ENCODE results near the gene MRM1. TPM values are rescaled to one million over a fixed set of nuclear protein-coding genes. Genes with fewer than 3 reads are reported as not detected.
A peak's percentile ranks its signal among the peaks of the same experiment; 100 is the strongest.

Gene MRM1
- total RNA-seq, 6 experiments from 2014 or later = 2.5 to 8.6 (median 6.0) TPM

DNA sequence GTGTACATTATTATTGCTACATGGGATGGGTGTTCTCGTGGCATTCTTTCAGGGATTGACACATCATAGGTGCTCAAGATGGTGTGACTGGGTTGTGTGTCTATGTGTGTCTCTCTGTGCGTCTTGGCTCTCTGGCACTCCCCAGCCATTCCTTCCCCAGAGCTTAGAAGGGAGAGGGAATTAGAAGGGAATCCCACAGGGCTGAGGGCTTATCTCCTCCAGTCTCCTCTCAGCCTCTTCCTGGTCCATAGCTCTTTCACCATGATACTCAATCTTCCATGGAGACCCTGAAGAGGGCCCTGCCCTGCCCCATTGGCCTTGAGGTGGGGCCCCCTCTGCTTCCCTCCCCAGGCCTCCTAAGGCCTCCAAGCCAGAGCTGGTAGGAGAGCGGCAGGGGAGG is 52.0 kb downstream of the MRM1 start:
- 82% methylated on average over 1 of the region's 3 CpGs for WGBS (ENCODE audit: insufficient coverage, low coverage, low lambda C conversion rate, missing lambda C conversion rate)
- Histone ChIP-seq H3K4me1 (no peaks in the 10 kb centered on the region), H3K9me3 (no peaks in the 10 kb centered on the region), H3K4me3 (no peak overlapping the region), H3K36me3 (no peaks in the 10 kb centered on the region), H3K27ac (no peak overlapping the region), H3K27me3 (peaks cover 0 to 6% of the 10 kb centered on the region in 2 donors)
- DNase-seq (no peak), ATAC-seq (no peak)
- intact Hi-C loops (cut with DNase I) = no loop called here
- TF ChIP-seq POLR2A (IDR thresholded peaks at IDR 0.05) = no peak
- TF ChIP-seq, protein P1, sequence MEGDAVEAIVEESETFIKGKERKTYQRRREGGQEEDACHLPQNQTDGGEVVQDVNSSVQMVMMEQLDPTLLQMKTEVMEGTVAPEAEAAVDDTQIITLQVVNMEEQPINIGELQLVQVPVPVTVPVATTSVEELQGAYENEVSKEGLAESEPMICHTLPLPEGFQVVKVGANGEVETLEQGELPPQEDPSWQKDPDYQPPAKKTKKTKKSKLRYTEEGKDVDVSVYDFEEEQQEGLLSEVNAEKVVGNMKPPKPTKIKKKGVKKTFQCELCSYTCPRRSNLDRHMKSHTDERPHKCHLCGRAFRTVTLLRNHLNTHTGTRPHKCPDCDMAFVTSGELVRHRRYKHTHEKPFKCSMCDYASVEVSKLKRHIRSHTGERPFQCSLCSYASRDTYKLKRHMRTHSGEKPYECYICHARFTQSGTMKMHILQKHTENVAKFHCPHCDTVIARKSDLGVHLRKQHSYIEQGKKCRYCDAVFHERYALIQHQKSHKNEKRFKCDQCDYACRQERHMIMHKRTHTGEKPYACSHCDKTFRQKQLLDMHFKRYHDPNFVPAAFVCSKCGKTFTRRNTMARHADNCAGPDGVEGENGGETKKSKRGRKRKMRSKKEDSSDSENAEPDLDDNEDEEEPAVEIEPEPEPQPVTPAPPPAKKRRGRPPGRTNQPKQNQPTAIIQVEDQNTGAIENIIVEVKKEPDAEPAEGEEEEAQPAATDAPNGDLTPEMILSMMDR (IDR thresholded peaks at IDR 0.05) = no peak

DNA sequence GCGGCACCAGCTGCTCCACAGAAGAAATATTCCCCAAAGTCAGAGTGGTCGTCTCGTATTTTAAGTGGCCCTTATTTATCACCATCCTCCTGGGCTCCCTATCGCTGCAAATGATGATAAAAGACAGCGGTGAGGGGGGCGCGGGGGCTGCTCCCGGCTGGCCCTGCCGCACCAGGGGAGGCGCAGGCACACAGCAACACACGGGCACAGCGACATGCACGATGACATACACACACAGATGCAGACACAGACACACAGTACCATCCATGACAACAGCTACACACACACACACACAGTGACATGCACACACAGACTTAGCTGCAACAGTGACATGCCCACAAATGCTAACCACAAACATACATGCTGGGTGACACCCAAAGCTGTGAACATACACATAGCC is 52.5 kb downstream of the MRM1 start:
- Histone ChIP-seq H3K9me3 (no peaks in the 10 kb centered on the region), H3K36me3 (no peaks in the 10 kb centered on the region), H3K4me3 (no peak overlapping the region), H3K27ac (no peak overlapping the region), H3K4me1 (no peaks in the 10 kb centered on the region), H3K27me3 (peaks cover 0 to 6% of the 10 kb centered on the region in 2 donors)
- ATAC-seq (no peak), DNase-seq (no peak)
- TF ChIP-seq, protein P1 (IDR thresholded peaks at IDR 0.05) = no peak
- TF ChIP-seq POLR2A (IDR thresholded peaks at IDR 0.05) = no peak
- 82% methylated on average over 6 of the region's 13 CpGs for WGBS (ENCODE audit: insufficient coverage, low coverage, low lambda C conversion rate, missing lambda C conversion rate)
- intact Hi-C loops (cut with DNase I) = no loop called here

DNA sequence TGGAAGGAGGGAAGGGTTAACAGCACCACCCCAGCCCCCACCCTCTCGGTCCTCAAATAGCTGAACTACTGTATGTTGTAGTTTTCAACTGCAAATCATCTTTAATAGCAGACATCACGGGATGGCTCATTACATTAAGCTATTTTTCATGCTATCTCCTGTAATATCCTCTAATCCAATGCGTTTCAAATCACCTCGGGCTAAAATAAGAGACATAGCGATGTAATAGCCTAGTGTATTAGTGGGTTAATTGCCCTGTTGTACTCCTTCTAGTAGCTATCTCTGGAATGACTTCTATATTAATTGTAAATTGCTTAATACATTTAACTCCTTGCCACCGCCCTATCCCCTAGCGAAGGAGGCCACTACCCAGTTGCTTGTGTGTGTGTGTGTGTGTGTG is 54.3 kb downstream of the MRM1 start:
- 77% methylated on average over 5 of the region's 7 CpGs for WGBS (ENCODE audit: insufficient coverage, low coverage, low lambda C conversion rate, missing lambda C conversion rate)
- intact Hi-C loops (cut with DNase I) = no loop called here
- H3K4me3 ChIP-seq = no peak overlapping the region
- no peak overlapping the region for H3K27ac ChIP-seq
- H3K9me3 ChIP-seq = no peaks in the 10 kb centered on the region
- H3K27me3 ChIP-seq = peaks cover 0 to 6% of the 10 kb centered on the region in 2 donors
- ATAC-seq (no peak), DNase-seq (no peak)
- TF ChIP-seq, protein P1 (IDR thresholded peaks at IDR 0.05) = no peak
- TF ChIP-seq POLR2A (IDR thresholded peaks at IDR 0.05) = no peak
- no peaks in the 10 kb centered on the region for H3K4me1 ChIP-seq
- no peaks in the 10 kb centered on the region for H3K36me3 ChIP-seq

DNA sequence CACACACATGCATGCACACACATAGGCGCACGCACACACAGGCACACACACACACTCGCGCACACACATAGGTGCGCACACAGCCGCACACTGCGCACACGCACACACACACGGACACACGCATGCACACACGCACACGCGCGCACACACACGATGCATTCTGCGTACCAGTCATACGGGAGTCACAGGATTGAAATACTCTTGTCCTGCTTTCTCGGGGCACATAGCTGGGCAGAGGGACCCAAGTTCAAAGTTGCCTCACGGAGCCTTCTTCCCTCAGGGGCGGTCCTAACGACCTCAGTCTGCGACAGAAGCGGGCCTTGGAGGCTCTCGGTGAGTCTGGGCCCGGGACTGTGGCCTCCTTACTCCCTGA is 56.0 kb downstream of the MRM1 start:
- TF ChIP-seq, protein P1 (IDR thresholded peaks at IDR 0.05) = no peak
- TF ChIP-seq POLR2A (IDR thresholded peaks at IDR 0.05) = no peak
- WGBS (ENCODE audit: insufficient coverage, low coverage, low lambda C conversion rate, missing lambda C conversion rate) = 55% methylated on average over 21 of the region's 25 CpGs
- no peak overlapping the region for H3K27ac ChIP-seq
- no peaks in the 10 kb centered on the region for H3K9me3 ChIP-seq
- no peak for DNase-seq
- no peak for ATAC-seq
- H3K27me3 ChIP-seq = peaks cover 0 to 6% of the 10 kb centered on the region in 2 donors
- no peaks in the 10 kb centered on the region for H3K4me1 ChIP-seq
- intact Hi-C loops (cut with DNase I) = no loop called here
- H3K36me3 ChIP-seq = no peaks in the 10 kb centered on the region
- peak overlapping the region in 1 of 3 donors; percentile 44 for H3K4me3 ChIP-seq
